ENCODE results near the gene LMNTD1.
"Not testable (repeated sequence)": the region's sequence is repeated elsewhere in the genome, so short reads cannot be mapped to it uniquely, and the experiment has no call there.

The LMNTD1 gene

GRCh38 chr12:25493682-25494081, 59.4 kb downstream of the LMNTD1 start:
- no peak for DNase-seq (ENCODE audit: low read depth)
- TF ChIP-seq CTCF (conservative IDR thresholded peaks at IDR 0.05; ENCODE audit: low read length): no peak
- no peak overlapping the region for H3K4me3 ChIP-seq (ENCODE audit: low read length)

- no peak overlapping the region for H3K4me3 ChIP-seq (ENCODE audit: low read length)
- no peak for TF ChIP-seq CTCF (conservative IDR thresholded peaks at IDR 0.05; ENCODE audit: low read length)
- DNase-seq (ENCODE audit: low read depth): no peak
Measured at GRCh38 chr12:25491396-25492325, 61.4 kb downstream of the LMNTD1 start.

- not testable (repeated sequence) for H3K4me3 ChIP-seq (ENCODE audit: low read length); DNase-seq (ENCODE audit: low read depth)
Measured at GRCh38 chr12:25488956-25489870, 63.9 kb downstream of the LMNTD1 start.

GRCh38 chr12:25482625-25483024, 70.5 kb downstream of the LMNTD1 start:
- no peak overlapping the region for H3K4me3 ChIP-seq (ENCODE audit: low read length)
- no peak for TF ChIP-seq CTCF (conservative IDR thresholded peaks at IDR 0.05; ENCODE audit: low read length)
- DNase-seq (ENCODE audit: low read depth): peak; percentile 48

- no peak overlapping the region for H3K4me3 ChIP-seq (ENCODE audit: low read length)
- DNase-seq (ENCODE audit: low read depth): no peak
- no peak for TF ChIP-seq CTCF (conservative IDR thresholded peaks at IDR 0.05; ENCODE audit: low read length)
Measured at GRCh38 chr12:25480145-25480544, 72.9 kb downstream of the LMNTD1 start.

GRCh38 chr12:25477217-25477616, 75.9 kb downstream of the LMNTD1 start:
- H3K4me3 ChIP-seq (ENCODE audit: low read length): no peak overlapping the region
- no peak for DNase-seq (ENCODE audit: low read depth)
- TF ChIP-seq CTCF (conservative IDR thresholded peaks at IDR 0.05; ENCODE audit: low read length): no peak

GRCh38 chr12:25472453-25472852, 80.6 kb downstream of the LMNTD1 start:
- no peak for TF ChIP-seq CTCF (conservative IDR thresholded peaks at IDR 0.05; ENCODE audit: low read length)
- DNase-seq (ENCODE audit: low read depth): no peak
- H3K4me3 ChIP-seq (ENCODE audit: low read length): no peak overlapping the region

All from AG10803 (cell line).